SKM-1 treated with dmso at 0.1 percent for 144 hours (cell line): Measurements from ENCODE around the gene LRRC47.
"Not testable (repeated sequence)": the region's sequence is repeated elsewhere in the genome, so short reads cannot be mapped to it uniquely, and the experiment has no call there.

Experiments
- DNase-seq: peaks from one replicate; lab custom pipeline; 2025; ENCODE audit not compliant: unreplicated experiment; lab: John Stamatoyannopoulos, UW

LRRC47 gene

DNA sequence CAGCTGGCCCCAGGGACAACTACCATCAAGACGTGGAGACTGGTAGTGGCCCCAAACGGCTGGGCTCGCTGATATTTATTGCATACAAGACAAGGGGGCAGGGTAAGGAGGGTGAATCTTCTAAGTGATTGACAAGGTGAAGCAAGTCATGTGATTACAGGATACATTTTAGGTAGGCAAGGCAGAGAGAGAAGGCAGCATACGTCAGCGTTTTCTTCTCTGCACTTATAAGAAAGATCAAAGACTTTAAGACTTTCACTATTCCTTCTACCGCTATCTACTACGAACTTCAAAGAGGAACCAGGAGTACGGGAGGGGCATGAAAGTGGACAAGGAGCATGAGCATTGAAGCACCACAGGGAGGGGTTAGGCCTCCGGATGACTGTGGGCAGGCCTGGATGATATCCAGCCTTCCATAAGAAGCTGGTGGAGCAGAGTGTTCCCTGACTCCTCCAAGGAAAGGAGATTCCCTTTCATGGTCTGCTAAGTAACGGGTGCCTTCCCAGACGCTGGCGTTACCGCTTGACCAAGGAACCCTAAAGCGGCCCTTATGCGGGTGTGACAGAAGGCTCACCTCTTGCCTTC, 47.9 kb downstream of the LRRC47 start:
- DNase-seq, result not testable (repeated sequence)

DNA sequence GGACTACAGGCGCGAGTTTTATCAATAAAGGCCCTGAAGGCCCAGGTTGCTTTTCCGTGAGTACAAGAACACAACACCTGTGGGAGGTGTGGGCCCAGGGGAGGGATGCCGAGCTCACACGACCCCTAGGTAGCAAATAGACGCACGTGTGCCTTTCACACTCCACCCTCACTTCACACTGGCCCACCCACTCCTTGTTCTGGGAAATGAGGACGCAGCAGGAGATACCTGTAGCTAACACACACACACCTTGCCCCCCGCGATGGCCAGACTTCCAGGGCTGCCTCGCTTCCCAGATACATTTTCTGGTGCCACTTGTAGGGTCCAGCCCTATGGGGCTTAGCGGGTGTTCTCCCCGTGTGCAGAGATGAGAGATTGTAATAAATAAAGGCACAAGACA, 48.4 kb downstream of the LRRC47 start:
- no peak for DNase-seq

DNA sequence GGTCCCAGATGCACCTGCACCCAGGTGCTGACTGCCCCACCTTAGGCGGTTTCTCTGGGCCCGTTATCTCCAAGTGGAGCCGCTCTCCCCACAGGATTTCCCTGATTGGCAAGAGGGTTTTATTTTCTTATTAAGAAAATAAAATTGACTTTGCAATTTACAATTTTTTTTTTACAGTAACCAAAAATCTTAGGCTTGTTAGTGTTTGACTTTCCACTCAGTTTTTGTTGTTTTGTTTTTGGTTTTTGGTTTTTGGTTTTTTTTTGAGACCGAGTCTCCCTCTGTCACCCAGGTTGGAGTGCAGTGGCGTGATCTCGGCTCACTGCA, 48.8 kb downstream of the LRRC47 start:
- no peak for DNase-seq

DNA sequence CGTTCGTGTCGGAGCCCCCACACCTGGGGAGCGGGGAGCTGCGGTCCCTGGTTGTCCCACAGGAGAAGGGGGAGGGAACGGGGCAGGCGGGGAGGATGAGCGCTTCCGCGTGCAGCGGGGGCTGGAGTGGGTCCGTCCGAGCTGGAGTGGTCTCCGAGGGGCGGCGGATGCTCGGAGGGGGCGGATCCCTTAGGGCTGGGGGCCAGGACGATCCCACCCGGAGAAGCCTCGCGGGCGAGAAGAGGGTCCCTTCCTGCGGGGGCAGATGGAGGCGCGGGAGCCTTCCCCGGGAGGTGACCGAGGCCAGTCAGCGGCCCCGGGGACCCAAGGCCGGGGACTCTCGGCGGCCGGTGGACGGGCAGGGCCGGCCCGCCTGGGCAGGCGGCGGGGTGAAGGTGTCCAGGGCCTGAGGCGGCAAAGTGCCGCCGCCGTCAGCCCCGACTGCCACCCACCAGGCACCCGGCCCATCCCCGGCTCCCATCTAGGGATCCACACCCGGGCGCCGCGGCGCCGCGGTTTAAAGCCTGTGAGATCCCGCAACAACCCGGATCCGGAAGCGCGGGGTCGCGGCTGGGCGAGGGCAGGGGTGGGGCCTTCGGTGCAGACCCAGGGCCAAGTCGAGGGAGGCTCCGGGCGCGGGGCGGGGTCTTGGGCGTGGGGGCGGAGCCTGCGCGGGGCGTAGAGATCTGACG, 49.3 kb downstream of the LRRC47 start:
- DNase-seq, result no peak

DNA sequence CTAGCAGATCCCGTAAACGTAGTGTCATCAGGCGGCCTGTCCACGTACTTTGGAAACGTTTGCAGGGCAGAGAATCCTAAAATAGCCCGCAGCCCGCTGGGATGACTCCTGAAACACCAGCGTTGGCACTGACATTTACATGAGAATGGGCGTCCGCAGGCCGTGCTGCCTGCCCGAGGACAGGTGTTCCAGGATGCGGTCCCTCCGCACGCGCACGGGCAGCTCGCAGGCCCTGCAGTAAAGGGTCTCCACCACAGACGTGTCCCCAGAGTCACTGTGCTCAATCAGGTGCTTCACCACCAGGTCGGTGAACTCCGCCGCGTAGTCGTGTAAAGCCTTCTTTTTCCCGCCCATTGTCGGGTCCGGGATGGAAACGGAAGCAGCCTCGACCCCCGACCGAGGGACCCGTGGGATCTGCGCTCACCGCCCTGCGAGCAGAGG, 49.9 kb downstream of the LRRC47 start:
- no peak for DNase-seq

DNA sequence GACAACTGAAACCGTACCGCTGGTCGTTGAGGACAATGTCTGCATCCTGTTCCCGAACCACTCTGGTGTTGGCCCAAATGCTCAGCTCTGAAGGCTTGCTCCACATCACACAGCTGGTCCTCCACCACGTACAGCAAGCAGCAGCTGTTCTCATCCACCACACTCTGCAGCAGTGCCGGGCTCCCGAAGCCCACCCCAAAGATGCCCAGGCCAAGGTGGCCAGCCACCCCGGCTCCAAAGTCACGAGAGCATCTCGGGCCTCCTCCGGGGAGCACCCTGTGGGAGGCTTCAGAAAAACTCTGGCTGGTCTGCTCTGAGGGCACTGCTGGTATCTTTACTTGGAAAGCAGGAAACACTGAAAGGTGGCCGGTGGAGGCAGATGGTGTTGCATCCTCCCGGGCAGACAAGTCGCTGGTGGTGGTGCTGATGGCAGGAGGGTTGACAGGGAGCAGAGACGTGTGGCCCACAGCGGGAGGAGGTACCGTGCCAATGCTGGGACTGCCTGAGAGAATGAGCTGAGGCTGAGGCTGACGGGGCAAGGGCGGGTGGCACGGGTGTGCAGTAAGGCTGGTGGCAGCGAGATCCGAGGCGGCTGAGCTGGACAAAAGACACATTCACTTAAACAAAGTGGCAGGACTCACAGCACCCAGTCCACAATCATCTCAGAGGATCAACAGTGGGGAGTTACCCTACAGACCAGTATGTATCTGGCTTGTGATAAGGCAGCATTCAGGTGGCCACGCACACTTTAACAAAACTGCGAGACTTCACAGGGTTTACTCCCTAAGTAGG, 50.5 kb downstream of the LRRC47 start:
- DNase-seq, result no peak

DNA sequence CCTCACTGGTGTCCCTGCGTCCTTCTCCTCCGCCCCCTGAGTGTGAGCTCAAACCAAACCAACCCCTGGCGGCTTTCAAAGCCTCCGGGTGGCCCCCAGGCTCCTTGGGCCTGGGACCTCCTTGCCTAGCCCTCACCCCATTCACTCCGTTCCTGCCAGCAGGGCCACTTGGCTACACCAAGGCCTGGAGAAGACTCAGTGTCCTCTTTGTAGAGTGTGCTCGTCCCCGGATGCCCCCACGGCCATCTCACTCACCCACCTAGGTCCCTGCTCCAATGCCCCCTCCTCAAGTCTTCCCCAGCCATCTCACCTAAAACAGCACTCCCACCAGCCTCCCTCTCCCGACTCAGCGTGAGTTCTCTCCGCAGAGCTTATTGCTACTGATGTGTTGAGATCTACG, 51.2 kb downstream of the LRRC47 start:
- no peak for DNase-seq

DNA sequence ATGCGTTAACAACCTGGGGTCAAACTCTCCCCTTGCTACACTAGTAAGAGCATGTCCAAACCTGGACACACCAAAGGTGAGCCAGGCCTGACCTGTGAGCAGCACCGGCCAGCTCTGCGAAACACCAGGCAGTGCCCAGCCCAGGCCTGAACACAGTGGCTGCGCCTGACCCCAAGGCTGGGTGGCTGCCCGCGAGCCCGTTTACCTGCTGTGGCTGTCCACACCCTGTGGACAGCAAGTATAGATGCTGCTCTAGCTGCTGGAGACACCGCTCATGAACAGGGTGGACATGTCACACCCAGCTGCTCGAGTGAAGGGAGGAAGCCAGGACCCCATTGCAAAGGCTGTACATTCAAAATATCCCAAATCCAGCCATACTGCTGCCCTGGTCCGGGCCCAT, 51.7 kb downstream of the LRRC47 start:
- no peak for DNase-seq

DNA sequence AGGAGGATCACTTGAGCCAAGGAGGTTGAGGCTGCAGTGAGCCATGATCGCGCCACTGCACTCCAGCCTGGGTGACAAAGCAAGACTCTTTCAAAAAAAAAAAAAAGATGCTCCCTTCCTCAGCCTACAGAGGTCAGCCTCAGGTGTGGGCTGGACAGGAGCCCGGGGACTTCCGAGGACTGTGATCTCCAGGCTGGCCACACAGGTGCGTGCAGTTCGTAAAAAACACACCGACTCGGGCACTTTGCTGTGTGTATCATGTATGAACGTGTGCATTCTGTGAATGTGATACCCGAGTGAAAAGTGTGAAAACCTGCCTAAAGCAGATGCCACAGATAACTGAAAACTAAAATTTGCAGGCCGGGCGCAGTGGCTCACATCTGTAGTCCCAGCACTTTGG, 52.5 kb downstream of the LRRC47 start:
- no peak for DNase-seq

DNA sequence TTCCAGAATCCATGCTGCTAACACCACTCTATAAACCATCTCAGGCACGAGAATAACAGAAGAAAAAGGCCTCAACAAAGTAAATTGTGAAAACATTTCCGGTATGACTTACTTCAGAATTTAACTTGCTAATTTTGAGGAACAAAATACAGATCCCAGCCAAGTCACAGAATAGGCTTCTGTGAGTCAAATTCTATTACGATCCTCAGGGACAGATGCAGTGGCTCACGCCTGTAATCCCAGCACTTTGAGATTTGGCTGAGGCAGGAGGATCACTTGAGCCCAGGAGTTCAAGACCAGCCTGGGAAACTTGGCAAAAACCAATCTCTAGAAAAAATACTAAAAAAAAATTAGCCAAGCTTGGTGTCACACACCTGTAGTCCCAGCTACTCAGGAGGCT, 52.9 kb downstream of the LRRC47 start:
- no peak for DNase-seq

DNA sequence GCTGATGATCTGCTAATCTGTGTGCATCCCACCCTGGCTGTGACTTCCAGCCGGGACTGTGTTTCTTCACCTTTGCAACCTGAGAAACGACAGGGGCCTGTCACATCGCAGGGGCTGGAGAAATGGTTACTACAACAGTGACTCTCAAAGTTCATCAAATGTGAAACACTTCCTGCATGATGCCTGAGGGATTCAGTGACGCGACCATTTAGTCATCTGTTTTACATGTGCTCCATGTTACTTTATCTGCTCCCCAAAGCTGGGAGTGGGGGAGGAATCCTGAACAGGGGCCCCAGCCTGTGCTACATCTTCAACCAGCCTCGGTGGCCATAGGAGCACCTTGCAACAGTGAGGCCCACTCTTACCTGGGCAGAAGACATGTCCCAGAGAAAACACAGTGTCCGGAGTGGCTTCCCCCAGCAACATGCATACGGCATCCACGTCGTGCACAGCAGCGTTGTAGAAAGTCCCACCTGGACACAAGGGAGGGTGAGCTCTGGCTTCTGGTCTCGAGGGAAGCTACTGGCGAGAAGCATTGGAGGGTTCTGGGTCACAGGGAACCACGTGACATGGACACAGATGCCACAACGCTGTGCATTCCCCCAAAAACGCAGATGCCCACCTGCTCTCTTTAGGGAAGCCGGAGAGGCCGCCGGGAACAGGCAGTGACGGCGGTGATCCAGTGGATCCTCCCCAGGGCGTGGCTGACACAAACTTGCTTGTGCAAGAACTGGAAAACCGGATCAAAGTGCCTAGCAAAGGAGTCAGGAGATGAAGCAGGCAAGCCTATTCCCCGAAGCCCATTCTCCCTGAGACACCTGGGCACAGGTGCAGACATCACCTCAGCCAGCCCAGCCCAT, 53.6 kb downstream of the LRRC47 start:
- DNase-seq, result no peak

DNA sequence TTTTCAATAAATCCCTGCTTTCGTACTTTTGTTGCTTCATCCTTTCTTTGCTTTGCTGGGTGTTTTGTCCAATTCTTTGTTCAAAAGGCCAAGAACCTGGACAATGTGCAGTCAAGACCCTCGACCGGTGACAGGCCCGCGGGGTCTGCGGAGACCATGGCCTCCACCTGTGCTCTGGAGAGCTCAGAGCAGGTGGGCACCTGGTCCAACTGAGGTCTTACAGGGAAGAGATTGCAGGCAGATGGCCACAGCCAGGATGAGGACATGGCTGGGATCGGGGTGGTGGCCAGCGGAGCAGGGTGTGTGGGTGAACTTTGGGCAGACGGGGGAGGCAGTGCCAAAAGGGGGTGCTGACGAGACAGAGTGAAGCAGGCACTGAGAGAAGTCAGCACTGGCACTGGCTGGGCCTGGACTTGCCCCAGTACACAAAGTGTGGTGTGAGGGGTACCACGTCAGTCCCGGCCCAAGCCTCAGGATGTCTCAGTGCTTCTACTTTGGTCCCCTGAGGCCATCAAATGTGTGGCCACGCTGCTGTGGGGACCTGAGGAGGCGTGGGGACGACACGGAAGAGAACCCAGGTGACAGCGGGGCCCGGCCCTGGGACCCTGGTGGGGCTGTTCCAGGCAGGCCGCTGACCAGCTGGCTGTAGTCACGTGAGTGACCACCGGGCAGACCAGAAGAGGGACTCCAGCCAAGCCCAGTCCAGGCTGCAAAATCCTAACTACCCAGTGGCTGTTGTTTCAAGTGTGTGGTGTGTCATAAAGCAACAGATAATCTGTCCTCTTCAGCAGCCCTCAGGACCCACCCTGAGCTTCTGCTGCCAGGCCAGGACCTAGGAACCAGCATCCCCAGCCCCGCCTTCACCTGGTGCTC, 54.5 kb downstream of the LRRC47 start:
- DNase-seq, result no peak

DNA sequence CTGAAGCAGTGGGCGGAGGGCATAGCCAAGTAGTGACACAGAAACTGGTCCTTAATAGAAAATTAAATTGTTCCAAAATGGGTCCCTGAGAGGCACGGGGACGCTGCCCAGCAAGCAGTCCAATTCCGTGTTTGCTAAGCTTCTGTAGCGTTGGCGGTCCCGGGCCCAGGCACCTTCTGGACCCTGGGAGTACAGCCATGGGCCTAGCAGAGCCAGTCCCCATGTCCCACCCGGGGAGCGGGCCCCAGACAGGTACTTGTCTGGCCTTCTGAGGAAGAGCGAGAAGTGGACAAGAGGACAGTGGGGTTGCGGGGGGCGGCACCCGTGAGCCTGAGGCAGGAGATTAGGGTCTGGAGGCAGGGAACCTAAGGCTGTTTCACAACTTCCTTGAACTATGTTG, 55.5 kb downstream of the LRRC47 start:
- no peak for DNase-seq

DNA sequence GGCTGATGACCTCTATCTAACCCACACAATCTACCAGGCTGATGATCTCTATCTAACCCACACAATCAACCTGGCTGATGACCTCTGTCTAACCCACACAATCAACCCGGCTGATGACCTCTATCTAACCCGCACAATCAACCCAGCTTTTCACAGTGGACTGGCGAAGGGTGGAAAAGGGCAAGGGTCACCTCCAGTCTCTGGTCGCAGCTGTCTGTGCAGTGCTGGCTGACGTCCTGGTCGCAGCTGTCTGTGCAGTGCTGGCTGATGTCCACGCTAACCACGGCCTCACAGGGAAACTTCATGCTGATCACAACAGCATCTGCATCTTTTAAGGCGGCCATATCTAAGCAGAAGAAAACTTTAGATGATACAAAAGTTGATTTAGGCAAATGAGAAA, 56.3 kb downstream of the LRRC47 start:
- DNase-seq, result no peak

DNA sequence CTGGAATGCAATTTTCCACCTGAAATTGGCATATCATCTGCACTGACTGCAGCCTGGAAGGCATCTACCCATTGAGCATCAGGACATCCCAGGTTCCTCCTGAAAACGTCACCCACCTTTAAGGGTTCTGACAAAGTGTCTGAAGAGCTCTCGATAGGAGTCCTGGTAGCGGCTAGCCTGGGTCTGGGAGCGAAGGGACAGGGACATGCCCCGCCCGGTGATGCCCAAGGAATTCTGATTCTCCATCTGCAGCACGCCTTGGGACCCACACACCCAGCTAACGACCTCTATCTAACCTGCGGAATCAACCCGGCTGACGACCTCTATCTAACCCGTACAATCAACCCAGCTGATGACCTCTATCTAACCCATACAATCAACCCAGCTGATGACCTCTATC, 57.4 kb downstream of the LRRC47 start:
- no peak for DNase-seq

DNA sequence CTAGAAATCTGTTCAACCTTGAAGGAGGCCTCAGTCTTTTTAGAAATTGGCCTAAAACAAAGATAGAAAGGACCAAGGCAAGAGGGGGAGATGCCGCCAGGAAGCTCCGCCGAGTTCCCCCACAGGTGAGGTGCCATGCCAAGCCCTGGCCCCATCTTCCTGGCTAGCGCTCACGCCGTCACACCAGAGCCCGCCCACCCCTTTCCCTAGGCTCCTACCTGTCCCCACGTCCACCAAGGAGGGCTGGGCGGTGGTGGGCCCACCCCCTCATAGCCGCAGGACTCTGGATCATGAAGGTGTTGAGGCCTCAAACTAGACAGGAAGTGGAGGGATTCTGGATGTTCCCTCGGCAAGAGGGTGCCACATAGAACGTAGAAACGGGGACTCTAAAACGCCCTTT, 59.6 kb downstream of the LRRC47 start:
- no peak for DNase-seq

DNA sequence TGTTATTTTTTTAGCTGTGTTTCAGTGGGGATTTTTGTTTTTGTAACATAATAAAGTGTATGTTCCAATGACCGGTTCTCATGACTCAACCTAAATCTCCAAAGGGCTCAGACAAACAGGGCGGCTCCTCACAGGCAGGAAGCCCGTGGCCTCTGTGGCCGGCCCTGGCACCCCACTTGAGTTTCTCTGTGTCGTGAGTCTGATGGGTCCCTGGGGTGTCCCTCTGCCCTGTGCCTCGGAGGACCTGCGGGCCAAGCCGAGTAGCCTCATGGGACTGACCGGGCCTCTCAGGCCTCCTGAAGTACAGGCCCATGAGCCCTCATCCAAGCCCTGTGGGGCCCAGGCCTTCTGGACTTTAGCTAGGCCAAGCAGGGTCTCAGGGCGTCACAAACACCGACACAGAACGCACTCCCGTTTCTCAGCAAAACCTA, 60.2 kb downstream of the LRRC47 start:
- DNase-seq, result no peak

DNA sequence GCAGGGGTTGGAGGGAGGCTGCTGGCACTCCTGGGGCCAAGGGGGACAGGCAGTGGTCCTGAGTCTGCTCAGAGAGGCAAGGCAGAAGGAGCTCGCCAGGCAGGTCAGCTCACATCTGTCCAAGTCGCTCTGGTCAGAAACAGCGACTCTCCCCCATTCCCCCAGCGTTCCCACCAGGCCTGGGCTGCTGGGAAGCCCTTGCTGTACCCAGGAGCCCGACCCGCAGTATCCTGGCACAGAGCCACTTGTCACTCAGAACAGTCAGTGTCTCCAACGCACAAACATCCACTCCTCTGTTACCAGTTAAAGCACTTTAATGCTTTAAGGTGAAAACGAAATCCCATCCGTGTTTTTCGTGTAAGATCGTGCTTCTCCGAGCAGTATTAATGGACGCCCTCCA, 60.6 kb downstream of the LRRC47 start:
- DNase-seq, result no peak

DNA sequence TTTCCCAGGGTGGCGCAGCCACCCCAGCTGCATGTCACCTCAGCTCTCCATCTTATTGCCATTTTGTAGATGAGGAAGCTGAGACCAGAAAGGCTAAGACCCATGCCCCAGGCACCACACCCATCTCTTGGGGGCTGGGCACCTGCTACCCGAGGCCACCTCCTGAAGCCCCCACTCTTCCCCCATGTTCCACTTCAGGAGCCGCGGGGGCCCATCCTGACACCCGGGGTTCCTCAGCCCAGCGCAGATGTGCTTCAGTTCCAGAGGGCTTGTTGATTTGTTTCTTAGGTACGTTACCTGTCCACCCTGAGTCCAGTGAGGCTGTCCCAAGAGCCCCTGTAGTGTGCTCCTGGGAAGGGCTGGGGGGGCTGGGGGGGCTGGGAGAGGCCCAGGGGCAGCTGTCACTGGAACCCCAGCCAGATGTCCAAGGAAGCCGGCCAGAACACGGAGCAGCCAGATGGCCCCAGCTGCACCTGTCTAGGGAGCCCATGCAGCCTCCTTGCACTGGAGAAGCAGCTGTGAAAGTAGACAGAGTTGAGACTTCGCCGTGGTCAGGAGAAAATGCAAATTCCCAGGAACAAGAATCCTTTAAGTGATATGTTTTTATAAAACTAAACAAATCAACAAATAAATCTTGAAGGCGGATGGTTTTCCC, 61.1 kb downstream of the LRRC47 start:
- no peak for DNase-seq

DNA sequence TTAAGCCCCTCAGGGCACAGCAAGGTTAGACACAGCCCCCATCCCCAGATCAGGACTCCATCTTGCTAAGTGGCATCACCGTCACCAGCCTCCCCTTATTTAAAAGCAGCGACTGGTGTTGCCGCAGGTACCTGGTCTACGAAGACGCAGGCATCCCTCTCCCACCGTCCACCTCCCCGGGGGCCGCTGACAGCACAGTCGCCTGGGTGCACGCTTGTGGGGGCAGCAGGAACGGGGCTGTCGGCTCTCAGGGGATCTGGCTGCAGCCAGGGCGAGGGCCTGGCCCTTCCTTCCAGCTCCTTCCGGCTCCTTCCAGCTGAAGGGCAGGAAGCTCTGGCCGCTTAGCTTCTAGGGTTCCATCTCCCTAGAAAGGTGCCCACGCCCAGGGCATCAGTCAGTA, 61.7 kb downstream of the LRRC47 start:
- DNase-seq, result no peak
